Astrocyte of the cerebellum (primary cell): ENCODE data around the gene REX1BD.

Source experiments
- DNase-seq: peaks from one replicate; pipeline ENCODE4 v3.0.0-alpha.2; 2011; ENCODE audit warnings: low read depth
- H3K4me3 ChIP-seq: 2 replicates; pipeline ENCODE4 v1.5.1; 2011; ENCODE audit warnings: mild to moderate bottlenecking, low read depth, low read length, moderate library complexity
- CTCF ChIP-seq: IDR thresholded peaks from 2 replicates; pipeline ENCODE4 v1.5.1; 2012; ENCODE audit warnings: low read length, low read depth, moderate library complexity, mild to moderate bottlenecking; ENCODE audit errors: missing control alignments
- in situ Hi-C: cut with HindIII; loops from 2 replicates; pipeline ENCODE4 v1.10.0; 2017; ENCODE audit warnings: low sequenced_read_pairs

Gene REX1BD

GRCh38 chr19:18543814-18544475, 44.7 kb upstream of the REX1BD start:
- in situ Hi-C loops, result no loop called here
- no peak for TF ChIP-seq CTCF
- H3K4me3 ChIP-seq, result peak overlapping the region; percentile 30
- no peak for DNase-seq

GRCh38 chr19:18551631-18552030, 37.0 kb upstream of the REX1BD start:
- H3K4me3 ChIP-seq, result no peak overlapping the region
- no peak for DNase-seq
- in situ Hi-C loops, result no loop called here
- TF ChIP-seq CTCF, result no peak

GRCh38 chr19:18557411-18558201, 31.0 kb upstream of the REX1BD start, which contains the start of gene KXD1:
KXD1 (plus strand) TSS chr19:18557870; CDS start chr19:18562057, 4,187 bp downstream.
- no peak for TF ChIP-seq CTCF
- H3K4me3 ChIP-seq, result peak within 1 kb of the TSS; percentile 83
- DNase-seq, result peak; percentile 96
- in situ Hi-C loops, result no loop called here

- in situ Hi-C loops, result no loop called here
- no peak for TF ChIP-seq CTCF
- H3K4me3 ChIP-seq, result peak overlapping the region; percentile 83
- DNase-seq, result no peak
Observed at GRCh38 chr19:18558202-18558555, 30.4 kb upstream of the REX1BD start.

- TF ChIP-seq CTCF, result no peak
- peak overlapping the region; percentile 83 for H3K4me3 ChIP-seq
- no peak for DNase-seq
- in situ Hi-C loops, result no loop called here
Observed at GRCh38 chr19:18558604-18559003, 30.0 kb upstream of the REX1BD start.

GRCh38 chr19:18559685-18560084, 28.9 kb upstream of the REX1BD start:
- no peak overlapping the region for H3K4me3 ChIP-seq
- TF ChIP-seq CTCF, result no peak
- DNase-seq, result no peak
- in situ Hi-C loops, result no loop called here
